Loucy (cell line): ENCODE results near the gene ATXN7L1.

Experiments used
- H2AFZ ChIP-seq: fragments of 200-600 bp; sonication (generic); 2 replicates; pipeline ENCODE4 v1.6.0; 2016; ENCODE audit warnings: antibody characterized with exemption, mild to moderate bottlenecking, low read length, moderate library complexity
- H3F3A ChIP-seq: fragments of 200-600 bp; 2 replicates; pipeline ENCODE4 v1.6.0; 2016; ENCODE audit warnings: antibody characterized with exemption, low read depth, mild to moderate bottlenecking
- H3K27me3 ChIP-seq: fragments of 200-600 bp; sonication (generic); 2 replicates; pipeline ENCODE4 v1.6.1; 2014; ENCODE audit warnings: low read length, mild to moderate bottlenecking; ENCODE audit not compliant: insufficient read depth, poor library complexity, severe bottlenecking
- H3K36me3 ChIP-seq: fragments of 200-600 bp; sonication (generic); 2 replicates; pipeline ENCODE4 v1.6.1; 2016; ENCODE audit warnings: low read length; ENCODE audit not compliant: insufficient read depth
- H3K4me1 ChIP-seq: fragments of 200-600 bp; sonication (generic); 2 replicates; pipeline ENCODE4 v1.5.1; 2014; ENCODE audit warnings: low read length, mild to moderate bottlenecking; ENCODE audit not compliant: insufficient read depth, poor library complexity, severe bottlenecking
- H3K4me2 ChIP-seq: fragments of 200-600 bp; sonication (generic); 2 replicates; pipeline ENCODE4 v1.6.0; 2014; ENCODE audit warnings: antibody characterized with exemption, low read length, low read depth, mild to moderate bottlenecking; ENCODE audit not compliant: poor library complexity, severe bottlenecking
- H3K4me3 ChIP-seq: fragments of 200-600 bp; sonication (generic); 2 replicates; pipeline ENCODE4 v1.5.1; 2014; ENCODE audit warnings: low read length, mild to moderate bottlenecking, mixed read lengths; ENCODE audit not compliant: poor library complexity, severe bottlenecking
- H3K79me2 ChIP-seq: fragments of 200-600 bp; sonication (generic); 2 replicates; pipeline ENCODE4 v1.6.1; 2014; ENCODE audit warnings: low read length; ENCODE audit not compliant: insufficient read depth
- H3K9ac ChIP-seq: fragments of 200-600 bp; sonication (generic); 2 replicates; pipeline ENCODE4 v1.6.0; 2014; ENCODE audit warnings: mild to moderate bottlenecking, low read depth, low read length, moderate library complexity; ENCODE audit not compliant: poor library complexity, severe bottlenecking
- H3K9me2 ChIP-seq: fragments of 200-600 bp; sonication (generic); replicated peaks from 2 replicates; pipeline ENCODE4 v1.6.1; 2016; ENCODE audit warnings: low read depth, low read length, mixed read lengths
- H3K9me3 ChIP-seq: fragments of 200-600 bp; sonication (generic); 2 replicates; pipeline ENCODE4 v1.6.1; 2014; ENCODE audit warnings: mild to moderate bottlenecking, antibody characterized with exemption, low read length, low read depth; ENCODE audit not compliant: insufficient read depth
- H4K20me1 ChIP-seq: fragments of 200-600 bp; sonication (generic); 2 replicates; pipeline ENCODE4 v1.6.0; 2014; ENCODE audit warnings: antibody characterized with exemption, low read length, mild to moderate bottlenecking; ENCODE audit not compliant: insufficient read depth, poor library complexity, severe bottlenecking
- CTCF ChIP-seq: fragments of 200-600 bp; sonication (generic); conservative IDR thresholded peaks from 2 replicates; pipeline ENCODE4 v1.5.1; 2014; ENCODE audit warnings: mild to moderate bottlenecking, antibody characterized with exemption, low read length
- EZH2phosphoT487 ChIP-seq: fragments of 200-600 bp; IDR thresholded peaks from 2 replicates; pipeline ENCODE4 v1.6.1; 2018; ENCODE audit warnings: antibody characterized with exemption, mild to moderate bottlenecking, moderate library complexity, borderline replicate concordance

The ATXN7L1 gene

GRCh38 chr7:105643384-105643783 lies 233.0 kb downstream of the ATXN7L1 start:
- Histone ChIP-seq H3K9me3 (no peaks in the 10 kb centered on the region), H4K20me1 (no peaks in the 10 kb centered on the region), H2AFZ (no peak overlapping the region), H3K4me2 (no peak overlapping the region), H3K4me1 (no peaks in the 10 kb centered on the region), H3K4me3 (no peak overlapping the region), H3K36me3 (peaks cover 3% of the 10 kb centered on the region; the same call in 1 of the 2 replicates), H3K27me3 (no peaks in the 10 kb centered on the region), H3K9ac (no peak overlapping the region), H3K9me2 (no peaks in the 10 kb centered on the region), H3K79me2 (no peaks in the 10 kb centered on the region), H3F3A (no peaks in the 10 kb centered on the region)
- TF ChIP-seq CTCF: no peak
- no peak for TF ChIP-seq EZH2phosphoT487

DNA sequence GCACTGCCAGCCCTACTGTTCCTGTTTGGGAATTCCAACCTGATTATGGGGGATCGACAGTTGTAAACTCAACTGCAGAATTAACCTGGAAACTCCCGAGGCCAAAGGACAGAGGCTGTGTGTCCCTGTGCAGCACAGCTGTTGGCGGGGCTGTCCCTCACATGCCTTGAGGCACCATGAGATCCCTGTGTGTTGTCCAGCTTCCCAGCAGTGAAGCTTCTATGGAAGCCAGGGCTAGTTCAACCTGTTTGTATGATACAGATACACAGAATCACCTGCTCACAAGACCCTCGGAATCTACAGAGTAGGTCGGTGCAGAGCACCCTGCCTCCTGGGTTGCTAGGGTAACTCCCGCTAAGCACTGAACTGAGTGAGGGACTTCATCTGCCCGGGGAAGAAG lies 234.1 kb downstream of the ATXN7L1 start:
- no peak for TF ChIP-seq CTCF
- no peak for TF ChIP-seq EZH2phosphoT487
- no peaks in the 10 kb centered on the region for H4K20me1 ChIP-seq
- H3K9ac ChIP-seq: no peak overlapping the region
- no peaks in the 10 kb centered on the region for H3F3A ChIP-seq
- no peaks in the 10 kb centered on the region for H3K9me3 ChIP-seq
- no peaks in the 10 kb centered on the region for H3K27me3 ChIP-seq
- no peak overlapping the region for H3K4me2 ChIP-seq
- peaks cover 3% of the 10 kb centered on the region; the same call in 1 of the 2 replicates for H3K36me3 ChIP-seq
- no peak overlapping the region for H2AFZ ChIP-seq
- H3K9me2 ChIP-seq: no peaks in the 10 kb centered on the region
- H3K4me3 ChIP-seq: no peak overlapping the region
- H3K4me1 ChIP-seq: no peaks in the 10 kb centered on the region
- no peaks in the 10 kb centered on the region for H3K79me2 ChIP-seq

DNA sequence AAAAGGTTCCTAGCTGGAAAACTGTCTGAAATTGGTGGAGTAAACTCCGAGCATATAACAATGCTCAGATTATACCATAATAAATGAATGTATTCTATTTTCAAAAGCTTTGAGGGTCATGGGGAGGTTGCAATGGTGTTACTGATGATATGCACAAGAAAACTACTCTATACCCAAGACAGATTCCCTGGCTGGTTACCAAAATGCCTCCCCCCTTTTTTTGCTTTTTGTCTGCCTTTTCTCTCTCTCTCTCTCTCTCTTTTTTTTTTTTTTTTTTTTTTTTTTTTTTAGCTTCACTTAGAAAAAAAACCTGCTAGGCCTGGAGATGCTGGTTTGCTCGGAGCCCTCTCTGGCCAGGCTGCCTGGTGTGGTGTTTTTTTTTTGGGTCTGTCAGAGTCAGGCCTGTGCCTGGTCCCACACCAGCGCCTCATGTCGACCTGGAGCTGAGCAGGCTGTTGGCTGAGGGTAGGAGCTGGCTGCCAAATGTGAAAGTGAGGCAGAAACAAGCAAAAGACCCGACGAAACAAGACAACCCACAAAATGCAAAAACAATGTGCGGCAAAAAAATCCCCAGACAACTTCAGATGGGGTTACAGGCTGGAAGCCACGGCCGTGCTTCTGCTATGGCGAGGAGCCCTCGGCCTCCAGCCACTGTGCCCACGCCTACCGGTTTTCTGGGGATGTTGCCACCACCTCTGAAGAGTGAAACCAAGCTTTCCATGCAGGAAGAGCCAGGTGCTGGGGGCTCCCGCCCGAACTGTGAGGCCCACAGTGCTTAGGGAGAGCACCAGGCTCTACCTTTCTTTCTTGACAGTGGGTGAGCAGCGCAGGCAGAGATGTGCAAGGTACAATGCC lies 235.2 kb downstream of the ATXN7L1 start:
- no peaks in the 10 kb centered on the region for H4K20me1 ChIP-seq
- H3K9ac ChIP-seq: no peak overlapping the region
- no peak for TF ChIP-seq EZH2phosphoT487
- TF ChIP-seq CTCF: no peak
- no peaks in the 10 kb centered on the region for H3F3A ChIP-seq
- H3K4me2 ChIP-seq: no peak overlapping the region
- H3K4me3 ChIP-seq: no peak overlapping the region
- no peaks in the 10 kb centered on the region for H3K27me3 ChIP-seq
- no peaks in the 10 kb centered on the region for H3K4me1 ChIP-seq
- no peaks in the 10 kb centered on the region for H3K9me3 ChIP-seq
- no peaks in the 10 kb centered on the region for H3K79me2 ChIP-seq
- H3K9me2 ChIP-seq: no peaks in the 10 kb centered on the region
- H3K36me3 ChIP-seq: peaks cover 6% of the 10 kb centered on the region; the same call in 1 of the 2 replicates
- H2AFZ ChIP-seq: no peak overlapping the region
